Duodenal mucosa (tissue), 2 donors: ENCODE data around the gene TDRD12.

Experiments
- H3K27ac ChIP-seq: one replicate; pipeline ENCODE4 v1.7.0; 2013; ENCODE audit warnings: low read depth, low read length
- H3K27me3 ChIP-seq, 2 donors: one replicate each; pipeline ENCODE4 v1.7.0; 2013; ENCODE audit warnings: low read length in 2 of 2, control low read depth in 1 of 2; ENCODE audit not compliant: insufficient read depth in 2 of 2, control insufficient read depth in 1 of 2
- H3K36me3 ChIP-seq, 2 donors: one replicate each; pipeline ENCODE4 v1.7.0; 2013; ENCODE audit warnings: low read length in 2 of 2, control low read depth in 1 of 2; ENCODE audit not compliant: insufficient read depth in 2 of 2, control insufficient read depth in 1 of 2
- H3K4me1 ChIP-seq, 2 donors: one replicate each; pipeline ENCODE4 v1.7.0; 2013; ENCODE audit warnings: low read length in 2 of 2, control low read depth in 1 of 2; ENCODE audit not compliant: insufficient read depth in 2 of 2, control insufficient read depth in 1 of 2
- H3K4me3 ChIP-seq, 2 donors: one replicate each; pipeline ENCODE4 v1.7.0; 2013; ENCODE audit warnings: low read length in 2 of 2, low read depth in 1 of 2
- H3K9ac ChIP-seq, 2 donors: one replicate each; pipeline ENCODE4 v1.7.0; 2013; ENCODE audit warnings: low read length in 2 of 2, low read depth in 1 of 2
- H3K9me3 ChIP-seq, 2 donors: one replicate each; pipeline ENCODE4 v1.7.0; 2013; ENCODE audit warnings: low read length in 2 of 2, control low read depth in 1 of 2; ENCODE audit not compliant: control insufficient read depth in 1 of 2

Gene TDRD12

GRCh38 chr19:32802840-32803239, 83.3 kb downstream of the TDRD12 start:
- Histone ChIP-seq H3K4me3 (no peak overlapping the region), H3K36me3 (no peaks in the 10 kb centered on the region), H3K9me3 (no peaks in the 10 kb centered on the region), H3K27ac (no peak overlapping the region), H3K9ac (no peak overlapping the region), H3K4me1 (peaks cover 0 to 6% of the 10 kb centered on the region in 2 donors), H3K27me3 (no peaks in the 10 kb centered on the region)

GRCh38 chr19:32808236-32808635, 88.7 kb downstream of the TDRD12 start:
- Histone ChIP-seq H3K27ac (no peak overlapping the region), H3K4me1 (peaks cover 0 to 5% of the 10 kb centered on the region in 2 donors), H3K27me3 (no peaks in the 10 kb centered on the region), H3K4me3 (no peak overlapping the region), H3K36me3 (no peaks in the 10 kb centered on the region), H3K9me3 (no peaks in the 10 kb centered on the region), H3K9ac (no peak overlapping the region)

- H3K4me1 ChIP-seq: peaks cover 0 to 5% of the 10 kb centered on the region in 2 donors
- H3K4me3 ChIP-seq: no peak overlapping the region
Observed at GRCh38 chr19:32809254-32809653, 89.7 kb downstream of the TDRD12 start.

GRCh38 chr19:32809754-32810153, 90.2 kb downstream of the TDRD12 start:
- Histone ChIP-seq H3K27me3 (no peaks in the 10 kb centered on the region), H3K36me3 (no peaks in the 10 kb centered on the region), H3K4me1 (peaks cover 0 to 5% of the 10 kb centered on the region in 2 donors), H3K9ac (no peak overlapping the region), H3K9me3 (no peaks in the 10 kb centered on the region), H3K4me3 (no peak overlapping the region), H3K27ac (no peak overlapping the region)

More at GRCh38 chr19:32809254-32809653, 89.7 kb downstream of the TDRD12 start:
- Histone ChIP-seq H3K27ac (no peak overlapping the region), H3K9me3 (no peaks in the 10 kb centered on the region), H3K36me3 (no peaks in the 10 kb centered on the region), H3K9ac (no peak overlapping the region), H3K27me3 (no peaks in the 10 kb centered on the region)

- no peak overlapping the region for H3K27ac ChIP-seq
- H3K4me1 ChIP-seq: peaks cover 0 to 5% of the 10 kb centered on the region in 2 donors
- no peaks in the 10 kb centered on the region for H3K9me3 ChIP-seq
- no peak overlapping the region for H3K9ac ChIP-seq
- no peak overlapping the region for H3K4me3 ChIP-seq
- no peaks in the 10 kb centered on the region for H3K27me3 ChIP-seq
- no peaks in the 10 kb centered on the region for H3K36me3 ChIP-seq
Observed at GRCh38 chr19:32810452-32810851, 90.9 kb downstream of the TDRD12 start.

GRCh38 chr19:32811151-32811550, 91.6 kb downstream of the TDRD12 start:
- Histone ChIP-seq H3K27ac (no peak overlapping the region), H3K4me3 (no peak overlapping the region), H3K9ac (no peak overlapping the region), H3K9me3 (no peaks in the 10 kb centered on the region), H3K36me3 (no peaks in the 10 kb centered on the region), H3K27me3 (no peaks in the 10 kb centered on the region), H3K4me1 (peaks cover 0 to 5% of the 10 kb centered on the region in 2 donors)

GRCh38 chr19:32812036-32812435, 92.5 kb downstream of the TDRD12 start:
- H3K9me3 ChIP-seq: no peaks in the 10 kb centered on the region
- no peak overlapping the region for H3K9ac ChIP-seq
- no peak overlapping the region for H3K4me3 ChIP-seq
- no peaks in the 10 kb centered on the region for H3K36me3 ChIP-seq
- H3K4me1 ChIP-seq: peaks cover 0 to 5% of the 10 kb centered on the region in 2 donors
- no peak overlapping the region for H3K27ac ChIP-seq
- no peaks in the 10 kb centered on the region for H3K27me3 ChIP-seq

GRCh38 chr19:32812571-32812970, 93.0 kb downstream of the TDRD12 start:
- no peak overlapping the region for H3K27ac ChIP-seq
- H3K4me1 ChIP-seq: peaks cover 4 to 5% of the 10 kb centered on the region in 2 donors
- no peak overlapping the region for H3K4me3 ChIP-seq
- H3K9ac ChIP-seq: no peak overlapping the region
- no peaks in the 10 kb centered on the region for H3K36me3 ChIP-seq
- no peaks in the 10 kb centered on the region for H3K9me3 ChIP-seq
- H3K27me3 ChIP-seq: no peaks in the 10 kb centered on the region

- no peaks in the 10 kb centered on the region for H3K36me3 ChIP-seq
- H3K27me3 ChIP-seq: no peaks in the 10 kb centered on the region
- H3K4me3 ChIP-seq: no peak overlapping the region
- H3K27ac ChIP-seq: no peak overlapping the region
- peaks cover 5 to 8% of the 10 kb centered on the region in 2 donors for H3K4me1 ChIP-seq
- no peaks in the 10 kb centered on the region for H3K9me3 ChIP-seq
- H3K9ac ChIP-seq: no peak overlapping the region
Observed at GRCh38 chr19:32813862-32814425, 94.4 kb downstream of the TDRD12 start.

GRCh38 chr19:32814624-32815023, 95.1 kb downstream of the TDRD12 start:
- H3K9me3 ChIP-seq: no peaks in the 10 kb centered on the region
- H3K27me3 ChIP-seq: no peaks in the 10 kb centered on the region
- H3K4me3 ChIP-seq: no peak overlapping the region
- no peak overlapping the region for H3K27ac ChIP-seq
- no peak overlapping the region for H3K9ac ChIP-seq
- no peaks in the 10 kb centered on the region for H3K36me3 ChIP-seq
- H3K4me1 ChIP-seq: peaks cover 0 to 8% of the 10 kb centered on the region in 2 donors
